ENCODE data around the gene NOS3.

The NOS3 gene

GRCh38 chr7:150946421-150947240, 44.2 kb upstream of the NOS3 start:
- no peak overlapping the region for H3K27ac ChIP-seq (ENCODE audit: low read depth, low read length)

DNA sequence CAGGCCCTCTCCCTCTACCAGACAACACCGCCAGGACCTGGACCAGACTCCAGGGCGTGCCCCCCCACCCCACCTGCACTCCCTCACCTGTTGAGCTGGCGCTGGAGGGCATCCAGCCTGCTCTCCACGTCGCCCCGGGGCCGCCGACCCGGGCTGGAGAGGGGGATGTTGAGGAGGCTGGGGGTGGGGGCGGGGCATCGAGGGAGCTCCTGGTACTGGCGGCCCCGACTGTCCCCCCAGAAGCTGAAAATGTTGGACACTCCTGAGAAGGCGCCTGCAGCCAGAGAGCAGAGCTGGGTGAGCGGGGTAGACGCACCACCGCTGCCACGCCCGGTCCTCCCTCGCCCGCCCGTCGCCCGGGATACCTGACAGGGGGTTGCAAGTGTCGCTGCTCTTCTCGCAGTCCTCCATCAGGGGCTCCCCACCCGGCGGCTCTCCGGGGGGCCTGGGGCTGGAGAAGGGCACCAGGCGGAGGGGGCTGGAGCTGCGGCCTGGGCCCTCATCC, 43.5 kb upstream of the NOS3 start:
- Histone ChIP-seq H3K27ac (ENCODE audit: low read depth, low read length) (no peak overlapping the region), H3K9me3 (ENCODE audit: control insufficient read depth in 1 of 2, low read length in 2 of 2) (no peaks in the 10 kb centered on the region), H3K36me3 (ENCODE audit: control insufficient read depth in 1 of 2, insufficient read depth in 2 of 2, low read length in 2 of 2) (no peaks in the 10 kb centered on the region), H3K9ac (ENCODE audit: low read depth in 1 of 2, low read length in 2 of 2) (no peak overlapping the region), H3K4me3 (ENCODE audit: low read depth in 1 of 2, low read length in 2 of 2) (no peak overlapping the region), H3K27me3 (ENCODE audit: control insufficient read depth in 1 of 2, insufficient read depth in 2 of 2, low read length in 2 of 2) (no peaks in the 10 kb centered on the region), H3K4me1 (ENCODE audit: control insufficient read depth in 1 of 2, insufficient read depth in 2 of 2, low read length in 2 of 2) (peaks cover 3 to 6% of the 10 kb centered on the region in 2 donors)

More at GRCh38 chr7:150946421-150947240, 44.2 kb upstream of the NOS3 start:
- Histone ChIP-seq H3K4me1 (ENCODE audit: control insufficient read depth in 1 of 2, insufficient read depth in 2 of 2, low read length in 2 of 2) (peaks cover 8 to 12% of the 10 kb centered on the region in 2 donors), H3K36me3 (ENCODE audit: control insufficient read depth in 1 of 2, insufficient read depth in 2 of 2, low read length in 2 of 2) (no peaks in the 10 kb centered on the region), H3K9ac (ENCODE audit: low read depth in 1 of 2, low read length in 2 of 2) (no peak overlapping the region), H3K4me3 (ENCODE audit: low read depth in 1 of 2, low read length in 2 of 2) (no peak overlapping the region), H3K9me3 (ENCODE audit: control insufficient read depth in 1 of 2, low read length in 2 of 2) (no peaks in the 10 kb centered on the region), H3K27me3 (ENCODE audit: control insufficient read depth in 1 of 2, insufficient read depth in 2 of 2, low read length in 2 of 2) (no peaks in the 10 kb centered on the region)

DNA sequence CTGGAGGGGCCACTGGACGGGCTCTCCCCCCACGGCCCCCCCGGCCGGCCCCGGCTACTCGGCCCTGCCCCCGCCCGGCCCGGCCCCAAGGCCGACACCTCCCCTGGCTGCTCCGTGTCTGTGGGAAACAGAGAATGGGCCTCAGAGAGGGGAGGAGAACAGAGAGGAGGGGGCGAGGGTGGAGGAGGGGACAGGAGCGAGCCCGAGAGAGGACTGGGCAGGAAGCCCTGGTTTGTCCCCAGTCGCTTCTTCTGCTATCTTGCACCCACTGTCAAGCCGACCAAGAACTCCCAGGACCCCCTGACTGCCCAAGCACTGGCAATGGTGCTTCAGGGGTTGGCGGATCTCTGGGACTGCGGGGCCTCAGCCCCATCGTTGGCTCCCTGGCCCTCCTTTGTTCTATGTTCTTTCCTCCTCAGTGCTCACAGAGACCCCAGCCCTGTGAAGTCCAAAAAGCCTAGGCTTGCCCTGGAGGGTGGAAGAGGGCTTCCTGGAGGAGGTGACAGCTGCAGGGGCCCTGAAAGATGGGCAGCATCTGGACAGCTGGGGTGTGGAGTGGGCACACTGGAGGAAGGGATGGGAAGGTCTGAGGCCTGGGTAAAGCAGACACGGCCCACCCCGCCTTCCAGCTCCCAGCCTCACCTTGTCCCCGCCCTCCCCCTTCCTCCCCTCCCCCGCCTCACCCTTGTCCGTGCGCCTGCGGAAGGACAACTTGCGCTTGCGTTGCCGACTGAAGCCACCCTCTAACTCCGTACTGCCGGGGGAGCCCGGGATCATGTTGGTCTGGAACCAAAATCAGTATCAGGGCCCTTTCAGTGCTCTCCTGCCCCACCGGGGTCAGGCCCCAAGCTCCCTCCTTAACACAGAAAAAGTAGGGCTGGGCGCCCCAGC, 42.8 kb upstream of the NOS3 start:
- Histone ChIP-seq H3K4me1 (ENCODE audit: control insufficient read depth in 1 of 2, insufficient read depth in 2 of 2, low read length in 2 of 2) (no peaks in the 10 kb centered on the region), H3K27ac (ENCODE audit: low read depth, low read length) (no peak overlapping the region)

GRCh38 chr7:150948791-150949251, 42.0 kb upstream of the NOS3 start:
- Histone ChIP-seq H3K9ac (ENCODE audit: low read depth in 1 of 2, low read length in 2 of 2) (no peak overlapping the region), H3K4me3 (ENCODE audit: low read depth in 1 of 2, low read length in 2 of 2) (no peak overlapping the region), H3K27me3 (ENCODE audit: control insufficient read depth in 1 of 2, insufficient read depth in 2 of 2, low read length in 2 of 2) (no peaks in the 10 kb centered on the region), H3K36me3 (ENCODE audit: control insufficient read depth in 1 of 2, insufficient read depth in 2 of 2, low read length in 2 of 2) (no peaks in the 10 kb centered on the region), H3K27ac (ENCODE audit: low read depth, low read length) (no peak overlapping the region), H3K9me3 (ENCODE audit: control insufficient read depth in 1 of 2, low read length in 2 of 2) (no peaks in the 10 kb centered on the region), H3K4me1 (ENCODE audit: control insufficient read depth in 1 of 2, insufficient read depth in 2 of 2, low read length in 2 of 2) (no peaks in the 10 kb centered on the region)

More for the DNA sequence above, 42.8 kb upstream of the NOS3 start:
- Histone ChIP-seq H3K9ac (ENCODE audit: low read depth in 1 of 2, low read length in 2 of 2) (no peak overlapping the region), H3K4me3 (ENCODE audit: low read depth in 1 of 2, low read length in 2 of 2) (no peak overlapping the region), H3K36me3 (ENCODE audit: control insufficient read depth in 1 of 2, insufficient read depth in 2 of 2, low read length in 2 of 2) (no peaks in the 10 kb centered on the region), H3K9me3 (ENCODE audit: control insufficient read depth in 1 of 2, low read length in 2 of 2) (no peaks in the 10 kb centered on the region), H3K27me3 (ENCODE audit: control insufficient read depth in 1 of 2, insufficient read depth in 2 of 2, low read length in 2 of 2) (no peaks in the 10 kb centered on the region)

- Histone ChIP-seq H3K27me3 (ENCODE audit: control insufficient read depth in 1 of 2, insufficient read depth in 2 of 2, low read length in 2 of 2) (no peaks in the 10 kb centered on the region), H3K4me1 (ENCODE audit: control insufficient read depth in 1 of 2, insufficient read depth in 2 of 2, low read length in 2 of 2) (no peaks in the 10 kb centered on the region), H3K9ac (ENCODE audit: low read depth in 1 of 2, low read length in 2 of 2) (no peak overlapping the region), H3K36me3 (ENCODE audit: control insufficient read depth in 1 of 2, insufficient read depth in 2 of 2, low read length in 2 of 2) (no peaks in the 10 kb centered on the region), H3K9me3 (ENCODE audit: control insufficient read depth in 1 of 2, low read length in 2 of 2) (no peaks in the 10 kb centered on the region), H3K4me3 (ENCODE audit: low read depth in 1 of 2, low read length in 2 of 2) (no peak overlapping the region), H3K27ac (ENCODE audit: low read depth, low read length) (no peak overlapping the region)
These were observed 41.3 kb upstream of the NOS3 start for GRCh38 chr7:150949564-150949963.

GRCh38 chr7:150949971-150950491, 40.8 kb upstream of the NOS3 start:
- Histone ChIP-seq H3K9ac (ENCODE audit: low read depth in 1 of 2, low read length in 2 of 2) (no peak overlapping the region), H3K27ac (ENCODE audit: low read depth, low read length) (no peak overlapping the region), H3K4me3 (ENCODE audit: low read depth in 1 of 2, low read length in 2 of 2) (no peak overlapping the region), H3K27me3 (ENCODE audit: control insufficient read depth in 1 of 2, insufficient read depth in 2 of 2, low read length in 2 of 2) (no peaks in the 10 kb centered on the region), H3K36me3 (ENCODE audit: control insufficient read depth in 1 of 2, insufficient read depth in 2 of 2, low read length in 2 of 2) (no peaks in the 10 kb centered on the region), H3K4me1 (ENCODE audit: control insufficient read depth in 1 of 2, insufficient read depth in 2 of 2, low read length in 2 of 2) (no peaks in the 10 kb centered on the region), H3K9me3 (ENCODE audit: control insufficient read depth in 1 of 2, low read length in 2 of 2) (no peaks in the 10 kb centered on the region)

DNA sequence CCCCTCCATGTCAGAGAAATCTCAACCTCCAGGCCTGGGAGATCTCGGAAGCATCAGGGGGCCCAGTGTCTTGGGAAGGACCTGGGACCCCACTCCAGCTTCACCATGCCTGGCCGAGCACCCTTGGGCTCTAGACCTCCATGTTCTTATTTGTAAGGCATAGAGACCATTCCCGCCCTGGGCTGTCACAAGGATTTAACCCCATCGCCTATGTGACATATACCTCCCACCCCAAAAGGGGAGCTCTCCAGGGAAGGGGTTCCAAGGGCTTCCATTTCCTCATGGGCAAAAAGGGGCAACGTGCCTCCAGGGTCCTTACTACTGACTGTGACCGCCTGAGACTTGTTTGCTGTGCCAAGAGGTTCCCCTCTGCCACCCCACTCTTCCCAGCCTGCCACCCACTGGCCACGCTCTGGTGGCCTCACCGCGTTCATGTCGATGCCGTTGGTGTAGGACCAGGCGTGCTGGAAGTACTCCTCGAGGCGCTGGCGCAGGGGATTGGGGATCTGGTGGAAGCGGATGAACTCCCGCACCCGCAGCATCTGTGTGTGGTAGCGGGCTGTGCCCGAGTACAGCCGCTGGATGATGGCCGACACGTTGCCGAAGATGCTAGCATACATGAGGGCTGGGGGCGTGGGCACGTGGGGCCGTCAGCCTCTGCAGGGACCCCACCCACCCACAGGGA, 40.2 kb upstream of the NOS3 start:
- Histone ChIP-seq H3K9me3 (ENCODE audit: control insufficient read depth in 1 of 2, low read length in 2 of 2) (no peaks in the 10 kb centered on the region), H3K9ac (ENCODE audit: low read depth in 1 of 2, low read length in 2 of 2) (no peak overlapping the region), H3K4me1 (ENCODE audit: control insufficient read depth in 1 of 2, insufficient read depth in 2 of 2, low read length in 2 of 2) (no peaks in the 10 kb centered on the region), H3K27ac (ENCODE audit: low read depth, low read length) (no peak overlapping the region), H3K4me3 (ENCODE audit: low read depth in 1 of 2, low read length in 2 of 2) (no peak overlapping the region), H3K36me3 (ENCODE audit: control insufficient read depth in 1 of 2, insufficient read depth in 2 of 2, low read length in 2 of 2) (no peaks in the 10 kb centered on the region), H3K27me3 (ENCODE audit: control insufficient read depth in 1 of 2, insufficient read depth in 2 of 2, low read length in 2 of 2) (no peaks in the 10 kb centered on the region)

DNA sequence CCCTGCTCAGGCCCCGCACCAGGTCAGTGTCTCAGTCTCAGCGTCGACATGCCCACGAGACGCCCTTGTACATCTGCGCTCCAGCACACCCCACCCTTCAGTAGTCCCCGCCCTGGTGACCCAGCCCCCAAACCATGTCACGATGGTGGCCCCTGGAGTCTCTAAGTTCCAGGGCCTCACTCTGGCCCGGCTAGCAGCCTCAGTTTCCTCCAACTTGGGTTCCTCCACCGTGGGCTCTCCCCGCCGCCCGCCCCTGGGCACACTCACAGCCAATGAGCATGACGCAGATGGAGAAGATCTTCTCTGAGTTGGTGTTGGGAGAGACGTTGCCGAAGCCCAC, 39.7 kb upstream of the NOS3 start:
- H3K4me3 ChIP-seq (ENCODE audit: low read depth in 1 of 2, low read length in 2 of 2), result no peak overlapping the region
- H3K36me3 ChIP-seq (ENCODE audit: control insufficient read depth in 1 of 2, insufficient read depth in 2 of 2, low read length in 2 of 2), result no peaks in the 10 kb centered on the region
- H3K9me3 ChIP-seq (ENCODE audit: control insufficient read depth in 1 of 2, low read length in 2 of 2), result no peaks in the 10 kb centered on the region
- no peak overlapping the region for H3K9ac ChIP-seq (ENCODE audit: low read depth in 1 of 2, low read length in 2 of 2)
- H3K27me3 ChIP-seq (ENCODE audit: control insufficient read depth in 1 of 2, insufficient read depth in 2 of 2, low read length in 2 of 2), result no peaks in the 10 kb centered on the region
- H3K27ac ChIP-seq (ENCODE audit: low read depth, low read length), result no peak overlapping the region
- H3K4me1 ChIP-seq (ENCODE audit: control insufficient read depth in 1 of 2, insufficient read depth in 2 of 2, low read length in 2 of 2), result no peaks in the 10 kb centered on the region

GRCh38 chr7:150951521-150951920, 39.3 kb upstream of the NOS3 start:
- no peaks in the 10 kb centered on the region for H3K9me3 ChIP-seq (ENCODE audit: control insufficient read depth in 1 of 2, low read length in 2 of 2)
- H3K4me1 ChIP-seq (ENCODE audit: control insufficient read depth in 1 of 2, insufficient read depth in 2 of 2, low read length in 2 of 2), result no peaks in the 10 kb centered on the region
- no peak overlapping the region for H3K4me3 ChIP-seq (ENCODE audit: low read depth in 1 of 2, low read length in 2 of 2)
- no peak overlapping the region for H3K27ac ChIP-seq (ENCODE audit: low read depth, low read length)
- no peaks in the 10 kb centered on the region for H3K36me3 ChIP-seq (ENCODE audit: control insufficient read depth in 1 of 2, insufficient read depth in 2 of 2, low read length in 2 of 2)
- no peaks in the 10 kb centered on the region for H3K27me3 ChIP-seq (ENCODE audit: control insufficient read depth in 1 of 2, insufficient read depth in 2 of 2, low read length in 2 of 2)
- H3K9ac ChIP-seq (ENCODE audit: low read depth in 1 of 2, low read length in 2 of 2), result no peak overlapping the region
